ENCODE data around the gene PLCD1. TPM values are rescaled to one million over a fixed set of nuclear protein-coding genes. Genes with fewer than 3 reads are reported as not detected.

Gene PLCD1
- total RNA-seq, 1 experiment from 2014 or later = 27.1 TPM

DNA sequence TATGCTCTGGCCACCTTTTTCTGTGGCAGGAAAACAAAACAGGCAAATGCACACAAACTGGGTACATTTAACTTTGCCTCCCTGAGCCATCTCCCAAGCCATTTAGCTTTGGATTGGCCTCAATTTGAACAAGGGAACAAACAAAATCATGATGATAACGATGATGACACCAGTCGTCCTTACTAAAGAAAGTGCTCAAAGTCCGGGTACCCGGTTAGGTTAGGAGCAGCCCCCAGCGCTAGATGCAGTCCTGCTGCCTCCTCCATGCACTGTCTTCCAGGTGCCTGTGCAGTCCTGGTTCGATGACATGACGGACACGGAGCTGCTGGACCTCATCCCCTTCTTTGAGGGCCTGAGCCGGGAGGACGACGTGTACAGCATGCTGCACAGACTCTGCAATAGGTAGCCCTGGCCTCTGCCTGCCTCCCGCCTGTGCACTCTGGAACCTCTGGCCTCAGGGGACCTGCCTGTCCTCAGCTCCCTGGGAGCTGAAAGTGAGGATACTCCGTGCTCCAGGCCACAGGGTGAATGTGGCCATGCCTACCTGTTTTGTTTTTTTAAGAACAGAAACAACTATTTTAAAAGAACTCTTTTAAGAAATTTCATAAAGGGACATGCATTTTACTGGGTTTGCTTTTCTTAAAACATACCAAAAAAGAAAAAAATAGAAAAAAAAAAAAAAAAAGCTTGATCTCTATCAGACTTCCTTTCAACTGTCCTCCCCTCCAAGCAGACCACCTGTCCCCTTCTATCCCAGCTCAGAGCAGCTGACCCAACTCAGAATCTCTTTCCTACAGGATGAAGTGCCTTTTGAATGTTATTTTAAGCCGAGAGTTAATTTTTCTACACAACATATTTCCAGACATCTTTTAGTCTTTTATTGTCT lies 48.7 kb downstream of the PLCD1 start:
- H2BK15ac ChIP-seq (ENCODE audit: low read depth, low read length) = no peak overlapping the region
- H3K27ac Mint-ChIP-seq = peak overlapping the region in 1 of 3 experiments; percentile 5; a peak in 2 of 7 replicates
- no peak overlapping the region for H2BK120ac ChIP-seq (ENCODE audit: low read depth, low read length, poor library complexity, severe bottlenecking)
- no peak overlapping the region for H3K4me2 ChIP-seq (ENCODE audit: insufficient read depth, insufficient read length, low read length)
- H3K9me3 ChIP-seq (ENCODE audit: control insufficient read depth, low read depth, low read length) = no peaks in the 10 kb centered on the region
- DNase-seq = no peak
- no peaks in the 10 kb centered on the region for H4K20me1 ChIP-seq (ENCODE audit: control insufficient read depth, insufficient read depth, insufficient read length)
- no peak overlapping the region for H2AFZ ChIP-seq (ENCODE audit: low read length)
- H3K27me3 ChIP-seq (ENCODE audit: insufficient read depth, low read length) = no peaks in the 10 kb centered on the region
- H3K9me3 Mint-ChIP-seq = no peaks in the 10 kb centered on the region
- H3K4me3 Mint-ChIP-seq = no peak overlapping the region
- TF ChIP-seq, protein P1, sequence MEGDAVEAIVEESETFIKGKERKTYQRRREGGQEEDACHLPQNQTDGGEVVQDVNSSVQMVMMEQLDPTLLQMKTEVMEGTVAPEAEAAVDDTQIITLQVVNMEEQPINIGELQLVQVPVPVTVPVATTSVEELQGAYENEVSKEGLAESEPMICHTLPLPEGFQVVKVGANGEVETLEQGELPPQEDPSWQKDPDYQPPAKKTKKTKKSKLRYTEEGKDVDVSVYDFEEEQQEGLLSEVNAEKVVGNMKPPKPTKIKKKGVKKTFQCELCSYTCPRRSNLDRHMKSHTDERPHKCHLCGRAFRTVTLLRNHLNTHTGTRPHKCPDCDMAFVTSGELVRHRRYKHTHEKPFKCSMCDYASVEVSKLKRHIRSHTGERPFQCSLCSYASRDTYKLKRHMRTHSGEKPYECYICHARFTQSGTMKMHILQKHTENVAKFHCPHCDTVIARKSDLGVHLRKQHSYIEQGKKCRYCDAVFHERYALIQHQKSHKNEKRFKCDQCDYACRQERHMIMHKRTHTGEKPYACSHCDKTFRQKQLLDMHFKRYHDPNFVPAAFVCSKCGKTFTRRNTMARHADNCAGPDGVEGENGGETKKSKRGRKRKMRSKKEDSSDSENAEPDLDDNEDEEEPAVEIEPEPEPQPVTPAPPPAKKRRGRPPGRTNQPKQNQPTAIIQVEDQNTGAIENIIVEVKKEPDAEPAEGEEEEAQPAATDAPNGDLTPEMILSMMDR (conservative IDR thresholded peaks at IDR 0.05) = no peak
- H2BK20ac ChIP-seq (ENCODE audit: low read depth, low read length, poor library complexity, severe bottlenecking) = no peak overlapping the region
- no peaks in the 10 kb centered on the region for H3K79me1 ChIP-seq (ENCODE audit: insufficient read depth, low read depth, low read length, poor library complexity, severe bottlenecking)
- no peak overlapping the region for H4K91ac ChIP-seq (ENCODE audit: insufficient read length, low read depth, low read length)
- no peaks in the 10 kb centered on the region for H3K4me1 ChIP-seq (ENCODE audit: insufficient read depth, low read length)
- no peak overlapping the region for H2BK5ac ChIP-seq (ENCODE audit: insufficient read length, low read length)
- H4K8ac ChIP-seq (replicated peaks; ENCODE audit: insufficient read length, low read depth, low read length) = no peak overlapping the region
- H3K27ac ChIP-seq (ENCODE audit: insufficient read length, low read depth, low read length) = no peak overlapping the region
- no peak overlapping the region for H3K18ac ChIP-seq (ENCODE audit: insufficient read length, low read depth, low read length)
- no peak overlapping the region for H3T11ph ChIP-seq (ENCODE audit: low read length)
- no peak overlapping the region for H3K23ac ChIP-seq (ENCODE audit: insufficient read length, low read depth, low read length)
- H3K4ac ChIP-seq (ENCODE audit: low read depth, low read length) = no peak overlapping the region
- no peaks in the 10 kb centered on the region for H3K79me2 ChIP-seq (ENCODE audit: insufficient read depth, low read length)
- no peaks in the 10 kb centered on the region for H3K4me1 Mint-ChIP-seq
- H3K14ac ChIP-seq (ENCODE audit: insufficient read depth, low read length) = no peak overlapping the region; the same call in 1 of the 2 replicates
- no peak overlapping the region for H3K56ac ChIP-seq (ENCODE audit: insufficient read length, low read depth, low read length)
- no peaks in the 10 kb centered on the region for H3K23me2 ChIP-seq (ENCODE audit: insufficient read length, low read depth, low read length, poor library complexity, severe bottlenecking)
- H2BK12ac ChIP-seq (ENCODE audit: insufficient read length, low read depth, low read length) = no peak overlapping the region
- no CpG with 5 or more reads among the region's 14 CpGs for WGBS (ENCODE audit: extremely low coverage, insufficient read length, low lambda C conversion rate)
- no peaks in the 10 kb centered on the region for H3K27me3 Mint-ChIP-seq (ENCODE audit: low read depth)
- H3K36me3 Mint-ChIP-seq (ENCODE audit: insufficient read depth in 1 of 3, low read depth in 3 of 3) = peaks cover 1 to 13% (median 6%) of the 10 kb centered on the region in 3 experiments; a peak in 6 of 7 replicates
- no peak overlapping the region for H4K5ac ChIP-seq (ENCODE audit: insufficient read length, low read depth, low read length)
- no peak overlapping the region for H2AK5ac ChIP-seq (ENCODE audit: insufficient read length, low read length)
- H3K9ac ChIP-seq (ENCODE audit: extremely low read depth, insufficient read length, low read length) = no peak overlapping the region

Measured in H9 (cell line).